VCaP (cell line): ENCODE data around the gene P2RY12.

Experiments
- H3K27ac ChIP-seq: fragments of 450-650 bp; 2 replicates; pipeline ENCODE4 v1.5.1; 2017
- TF ChIP-seq, protein P1 (sequence below): fragments of 450-650 bp; conservative IDR thresholded peaks from 2 replicates; pipeline ENCODE4 v1.5.1; 2017; ENCODE audit warnings: mild to moderate bottlenecking, moderate library complexity

The P2RY12 gene

GRCh38 chr3:151346292-151346691, 38.3 kb downstream of the P2RY12 start:
- TF ChIP-seq, protein P1, sequence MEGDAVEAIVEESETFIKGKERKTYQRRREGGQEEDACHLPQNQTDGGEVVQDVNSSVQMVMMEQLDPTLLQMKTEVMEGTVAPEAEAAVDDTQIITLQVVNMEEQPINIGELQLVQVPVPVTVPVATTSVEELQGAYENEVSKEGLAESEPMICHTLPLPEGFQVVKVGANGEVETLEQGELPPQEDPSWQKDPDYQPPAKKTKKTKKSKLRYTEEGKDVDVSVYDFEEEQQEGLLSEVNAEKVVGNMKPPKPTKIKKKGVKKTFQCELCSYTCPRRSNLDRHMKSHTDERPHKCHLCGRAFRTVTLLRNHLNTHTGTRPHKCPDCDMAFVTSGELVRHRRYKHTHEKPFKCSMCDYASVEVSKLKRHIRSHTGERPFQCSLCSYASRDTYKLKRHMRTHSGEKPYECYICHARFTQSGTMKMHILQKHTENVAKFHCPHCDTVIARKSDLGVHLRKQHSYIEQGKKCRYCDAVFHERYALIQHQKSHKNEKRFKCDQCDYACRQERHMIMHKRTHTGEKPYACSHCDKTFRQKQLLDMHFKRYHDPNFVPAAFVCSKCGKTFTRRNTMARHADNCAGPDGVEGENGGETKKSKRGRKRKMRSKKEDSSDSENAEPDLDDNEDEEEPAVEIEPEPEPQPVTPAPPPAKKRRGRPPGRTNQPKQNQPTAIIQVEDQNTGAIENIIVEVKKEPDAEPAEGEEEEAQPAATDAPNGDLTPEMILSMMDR = no peak
- H3K27ac ChIP-seq = no peak overlapping the region

DNA sequence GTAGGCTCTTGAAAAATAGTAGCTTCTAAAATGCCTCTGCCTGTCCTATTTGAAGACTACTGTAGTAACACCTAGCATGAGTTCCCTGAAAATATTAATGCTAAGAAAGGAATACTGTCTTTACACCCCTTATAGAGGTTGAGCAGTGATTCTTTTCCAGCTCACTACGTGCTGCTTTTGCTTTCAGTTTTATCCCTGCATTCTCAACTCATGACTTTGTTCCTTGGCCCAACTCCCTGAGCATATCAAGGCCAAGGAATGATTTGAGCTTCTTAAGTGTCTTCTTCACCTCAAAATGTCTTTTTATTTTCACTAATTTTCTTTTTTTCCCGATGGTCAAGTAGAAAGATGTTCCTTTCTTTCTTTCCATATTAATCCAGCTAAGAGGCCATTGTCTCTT, 38.7 kb downstream of the P2RY12 start:
- TF ChIP-seq, protein P1 = no peak
- H3K27ac ChIP-seq = no peak overlapping the region

- H3K27ac ChIP-seq = no peak overlapping the region
- TF ChIP-seq, protein P1 = no peak
Observed at GRCh38 chr3:151331696-151332095, 52.9 kb downstream of the P2RY12 start.

GRCh38 chr3:151330899-151331298, 53.7 kb downstream of the P2RY12 start:
- no peak overlapping the region for H3K27ac ChIP-seq

GRCh38 chr3:151330379-151330778, 54.2 kb downstream of the P2RY12 start:
- TF ChIP-seq, protein P1 = no peak
- no peak overlapping the region for H3K27ac ChIP-seq

More at GRCh38 chr3:151330899-151331298, 53.7 kb downstream of the P2RY12 start:
- TF ChIP-seq, protein P1 = no peak

- no peak within 1 kb of the TSS for H3K27ac ChIP-seq
- TF ChIP-seq, protein P1 = no peak
Observed at GRCh38 chr3:151329363-151329762, 55.2 kb downstream of the P2RY12 start, which contains the start of gene P2RY13. Gene P2RY13, minus strand, starts transcription at chr3:151329549. Its CDS starts 21 bp downstream, at chr3:151329528.

DNA sequence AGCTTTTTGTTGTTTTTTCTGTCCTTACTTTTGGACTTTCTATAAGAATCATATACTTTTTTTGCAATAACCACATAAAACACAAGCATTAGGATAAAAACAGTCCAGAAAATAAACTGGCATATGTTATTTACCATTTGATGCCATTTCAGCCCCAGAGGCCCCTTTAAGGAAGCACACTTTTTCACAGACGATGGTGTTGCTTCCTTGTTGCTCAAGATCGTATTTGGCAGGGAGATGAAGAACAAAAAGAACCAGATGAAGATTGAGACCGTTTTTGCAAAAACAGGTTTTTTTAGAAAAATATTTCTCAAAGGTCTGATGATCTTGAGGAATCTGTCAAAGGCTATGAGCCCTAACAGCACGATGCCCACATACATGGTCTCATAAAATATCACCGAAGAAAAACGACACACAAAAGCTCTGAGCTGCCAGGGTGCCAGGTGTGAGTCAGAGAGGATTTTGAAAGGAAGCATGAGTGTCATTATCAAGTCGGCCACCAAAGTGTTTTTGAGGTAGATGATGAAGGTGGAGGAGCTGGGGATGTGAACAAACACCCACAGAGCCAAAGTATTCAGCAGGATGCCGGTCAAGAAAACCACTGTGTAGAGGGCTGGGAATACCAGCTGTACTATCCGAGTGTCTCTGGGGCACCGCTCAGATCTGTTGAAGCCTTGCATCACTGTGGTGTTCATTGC, 56.1 kb downstream of the P2RY12 start:
- TF ChIP-seq, protein P1 = no peak
- H3K27ac ChIP-seq = no peak overlapping the region
